ENCODE data around the gene ZNF784.

DNA sequence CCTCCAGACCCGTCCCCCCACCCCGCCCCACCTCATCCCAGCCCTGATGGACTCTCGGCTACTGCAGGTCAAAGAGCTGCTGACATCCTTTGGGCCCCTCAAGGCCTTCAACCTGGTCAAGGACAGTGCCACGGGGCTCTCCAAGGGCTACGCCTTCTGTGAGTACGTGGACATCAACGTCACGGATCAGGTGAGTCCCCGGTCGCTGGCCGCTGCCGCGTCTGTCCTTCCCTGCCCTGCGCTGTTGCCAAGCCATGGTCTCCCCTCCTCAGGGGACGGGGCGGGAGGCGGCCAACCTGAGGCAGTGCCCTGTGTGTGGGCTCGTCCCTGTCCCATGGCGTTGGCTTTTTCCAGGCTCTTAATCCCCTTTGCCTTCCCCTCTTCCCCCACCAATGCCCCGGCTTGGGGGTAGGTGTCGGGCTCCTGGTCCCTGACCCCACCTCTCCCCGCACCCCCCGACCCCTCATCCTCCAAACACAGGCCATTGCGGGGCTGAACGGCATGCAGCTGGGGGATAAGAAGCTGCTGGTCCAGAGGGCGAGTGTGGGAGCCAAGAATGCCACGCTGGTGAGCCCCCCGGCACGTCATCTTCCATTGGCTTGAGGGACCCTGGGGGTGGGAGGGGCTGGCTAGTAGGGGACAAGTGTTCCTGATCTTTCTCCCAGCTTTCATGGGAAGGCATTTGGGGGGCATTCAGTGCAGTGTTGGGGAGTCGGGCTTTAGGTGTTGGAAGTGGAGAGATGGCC, 44.4 kb upstream of the ZNF784 start:
- TF ChIP-seq POLR2A (IDR thresholded peaks at IDR 0.05; ENCODE audit: low read depth, low read length): no peak
- no peak for TF ChIP-seq POLR2AphosphoS5 (IDR thresholded peaks at IDR 0.05; ENCODE audit: low read depth, low read length)
- TF ChIP-seq POU2F2 (IDR thresholded peaks at IDR 0.05; ENCODE audit: low read depth, low read length): no peak
- TF ChIP-seq TAF1 (IDR thresholded peaks at IDR 0.05; ENCODE audit: low read depth, low read length): no peak
